ENCODE data around the gene TBX1. TPM values are rescaled to one million over a fixed set of nuclear protein-coding genes. Genes with fewer than 3 reads are reported as not detected.

Gene TBX1
- polyA plus RNA-seq, 1 experiment, result not detected

DNA sequence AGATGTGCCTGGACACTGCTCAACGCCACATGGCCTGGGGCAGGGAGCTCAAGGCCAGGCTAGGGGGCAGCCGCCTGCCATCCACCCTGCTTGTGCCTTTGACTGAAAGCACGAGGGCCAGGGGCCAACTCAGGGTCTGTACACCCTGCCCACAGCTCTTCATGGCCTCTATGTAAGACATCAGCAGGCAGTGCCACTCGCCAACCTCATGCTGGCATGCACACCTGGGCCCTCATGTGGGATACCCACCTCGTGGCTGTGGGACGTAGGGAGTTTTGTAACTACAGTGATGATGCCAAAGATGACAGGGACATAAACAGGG lies 25.6 kb downstream of the TBX1 start:
- ChIA-PET CTCF (interaction anchor here (1.2 kb wide), 1 partner anchor 14 kb away, joined by 4 read pairs; no protein-coding TSS in a partner anchor), POLR2A (no interaction called here)
- no peak for DNase-seq (ENCODE audit: low read depth)

GRCh38 chr22:19786959-19787848 lies 26.6 kb downstream of the TBX1 start:
- TF ChIP-seq, protein P1, sequence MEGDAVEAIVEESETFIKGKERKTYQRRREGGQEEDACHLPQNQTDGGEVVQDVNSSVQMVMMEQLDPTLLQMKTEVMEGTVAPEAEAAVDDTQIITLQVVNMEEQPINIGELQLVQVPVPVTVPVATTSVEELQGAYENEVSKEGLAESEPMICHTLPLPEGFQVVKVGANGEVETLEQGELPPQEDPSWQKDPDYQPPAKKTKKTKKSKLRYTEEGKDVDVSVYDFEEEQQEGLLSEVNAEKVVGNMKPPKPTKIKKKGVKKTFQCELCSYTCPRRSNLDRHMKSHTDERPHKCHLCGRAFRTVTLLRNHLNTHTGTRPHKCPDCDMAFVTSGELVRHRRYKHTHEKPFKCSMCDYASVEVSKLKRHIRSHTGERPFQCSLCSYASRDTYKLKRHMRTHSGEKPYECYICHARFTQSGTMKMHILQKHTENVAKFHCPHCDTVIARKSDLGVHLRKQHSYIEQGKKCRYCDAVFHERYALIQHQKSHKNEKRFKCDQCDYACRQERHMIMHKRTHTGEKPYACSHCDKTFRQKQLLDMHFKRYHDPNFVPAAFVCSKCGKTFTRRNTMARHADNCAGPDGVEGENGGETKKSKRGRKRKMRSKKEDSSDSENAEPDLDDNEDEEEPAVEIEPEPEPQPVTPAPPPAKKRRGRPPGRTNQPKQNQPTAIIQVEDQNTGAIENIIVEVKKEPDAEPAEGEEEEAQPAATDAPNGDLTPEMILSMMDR (IDR thresholded peaks at IDR 0.05; ENCODE audit: insufficient read depth, low read depth, low read length), result no peak
- CTCF ChIA-PET, result interaction anchor here (1.8 kb wide), 1 partner anchor 57 kb away, joined by 5 read pairs; no protein-coding TSS in a partner anchor
- no peaks in the 10 kb centered on the region for H3K27me3 ChIP-seq (ENCODE audit: control insufficient read depth, insufficient read depth, low read length)
- POLR2A ChIA-PET, result no interaction called here
- no peak for DNase-seq (ENCODE audit: low read depth)
- no peak overlapping the region for H3K4me3 ChIP-seq (ENCODE audit: low read depth, low read length)
- H3K36me3 ChIP-seq (ENCODE audit: control insufficient read depth, insufficient read depth, low read length), result peaks cover 3% of the 10 kb centered on the region; the same call in 1 of the 2 replicates

More for the DNA sequence above, 25.6 kb downstream of the TBX1 start:
- TF ChIP-seq, protein P1 (IDR thresholded peaks at IDR 0.05; ENCODE audit: insufficient read depth, low read depth, low read length), result no peak
- H3K36me3 ChIP-seq (ENCODE audit: control insufficient read depth, insufficient read depth, low read length), result 0 out of 2 replicates have a peak, but pooled peaks cover 3% of the 10 kb centered on the region
- H3K4me3 ChIP-seq (ENCODE audit: low read depth, low read length), result no peak overlapping the region
- H3K27me3 ChIP-seq (ENCODE audit: control insufficient read depth, insufficient read depth, low read length), result no peaks in the 10 kb centered on the region

- DNase-seq (ENCODE audit: low read depth), result no peak
- TF ChIP-seq, protein P1 (IDR thresholded peaks at IDR 0.05; ENCODE audit: insufficient read depth, low read depth, low read length), result no peak
- Histone ChIP-seq H3K36me3 (ENCODE audit: control insufficient read depth, insufficient read depth, low read length) (peaks cover 3% of the 10 kb centered on the region; the same call in 1 of the 2 replicates), H3K4me3 (ENCODE audit: low read depth, low read length) (no peak overlapping the region), H3K27me3 (ENCODE audit: control insufficient read depth, insufficient read depth, low read length) (no peaks in the 10 kb centered on the region)
- CTCF ChIA-PET, result interaction anchor here (1.8 kb wide), 1 partner anchor 58 kb away, joined by 5 read pairs; no protein-coding TSS in a partner anchor
- POLR2A ChIA-PET, result no interaction called here
Observed at GRCh38 chr22:19787849-19788141, 27.2 kb downstream of the TBX1 start.

- POLR2A ChIA-PET, result no interaction called here
- Histone ChIP-seq H3K4me3 (ENCODE audit: low read depth, low read length) (no peak overlapping the region), H3K27me3 (ENCODE audit: control insufficient read depth, insufficient read depth, low read length) (no peaks in the 10 kb centered on the region), H3K36me3 (ENCODE audit: control insufficient read depth, insufficient read depth, low read length) (peaks cover 3% of the 10 kb centered on the region; the same call in 1 of the 2 replicates)
- CTCF ChIA-PET, result interaction anchor here (0.8 to 1.8 kb wide), 3 partner anchors 9 to 58 kb away, joined by 3 to 5 read pairs (median 3); no protein-coding TSS in a partner anchor
- DNase-seq (ENCODE audit: low read depth), result no peak
- TF ChIP-seq, protein P1 (IDR thresholded peaks at IDR 0.05; ENCODE audit: insufficient read depth, low read depth, low read length), result no peak
Observed at GRCh38 chr22:19788661-19789225, 28.2 kb downstream of the TBX1 start.

- POLR2A ChIA-PET, result no interaction called here
- TF ChIP-seq, protein P1 (IDR thresholded peaks at IDR 0.05; ENCODE audit: insufficient read depth, low read depth, low read length), result no peak
- CTCF ChIA-PET, result interaction anchor here (0.8 to 1.0 kb wide), 2 partner anchors 10 to 11 kb away, joined by 3 read pairs; no protein-coding TSS in a partner anchor
- Histone ChIP-seq H3K27me3 (ENCODE audit: control insufficient read depth, insufficient read depth, low read length) (no peaks in the 10 kb centered on the region), H3K4me3 (ENCODE audit: low read depth, low read length) (no peak overlapping the region), H3K36me3 (ENCODE audit: control insufficient read depth, insufficient read depth, low read length) (peaks cover 3% of the 10 kb centered on the region; the same call in 1 of the 2 replicates)
- DNase-seq (ENCODE audit: low read depth), result no peak
Observed at GRCh38 chr22:19789406-19789805, 28.8 kb downstream of the TBX1 start.

Data from BJ (cell line).